ENCODE results near the gene VPS13D. TPM values are rescaled to one million over a fixed set of nuclear protein-coding genes. Genes with fewer than 3 reads are reported as not detected.
A peak's percentile ranks its signal among the peaks of the same experiment; 100 is the strongest.

VPS13D gene
- total RNA-seq, 4 donors from 2014 or later, result 33.2 to 115 (median 56.5) TPM

GRCh38 chr1:12458571-12458970 is 228.7 kb downstream of the VPS13D start:
- H3K27me3 ChIP-seq, result no peaks in the 10 kb centered on the region
- no peaks in the 10 kb centered on the region for H3K9me3 ChIP-seq
- H3K36me3 ChIP-seq, result no peaks in the 10 kb centered on the region
- no peak overlapping the region for H3K4me3 ChIP-seq
- TF ChIP-seq CTCF (IDR thresholded peaks at IDR 0.05), result no peak
- no peak for TF ChIP-seq POLR2A (IDR thresholded peaks at IDR 0.05)
- DNase-seq, result no peak
- peaks cover 9 to 13% of the 10 kb centered on the region in 2 donors for H3K4me1 ChIP-seq
- H3K27ac ChIP-seq, result peak overlapping the region; percentile 13 to 75
- intact Hi-C loops (cut with DNase I; ENCODE audit: low total_unique reads), result no loop called here

- DNase-seq, result no peak
- peaks cover 12 to 14% of the 10 kb centered on the region in 2 donors for H3K4me1 ChIP-seq
- H3K9me3 ChIP-seq, result no peaks in the 10 kb centered on the region
- H3K36me3 ChIP-seq, result no peaks in the 10 kb centered on the region
- peak overlapping the region in 1 of 2 donors; percentile 59 for H3K27ac ChIP-seq
- H3K4me3 ChIP-seq, result no peak overlapping the region
- TF ChIP-seq CTCF (IDR thresholded peaks at IDR 0.05) (no peak), POLR2A (IDR thresholded peaks at IDR 0.05) (no peak)
- H3K27me3 ChIP-seq, result no peaks in the 10 kb centered on the region
- intact Hi-C loops (cut with DNase I; ENCODE audit: low total_unique reads), result no loop called here
Observed at GRCh38 chr1:12460121-12460520, 230.3 kb downstream of the VPS13D start.

GRCh38 chr1:12460911-12461621 is 231.2 kb downstream of the VPS13D start:
- Histone ChIP-seq H3K4me1 (peaks cover 12 to 14% of the 10 kb centered on the region in 2 donors), H3K36me3 (no peaks in the 10 kb centered on the region), H3K27me3 (no peaks in the 10 kb centered on the region), H3K27ac (peak overlapping the region; percentile 51 to 59), H3K4me3 (no peak overlapping the region), H3K9me3 (no peaks in the 10 kb centered on the region)
- intact Hi-C loops (cut with DNase I; ENCODE audit: low total_unique reads), result no loop called here
- DNase-seq, result peak in 1 of 2 donors; percentile 52
- TF ChIP-seq POLR2A (IDR thresholded peaks at IDR 0.05), result no peak
- TF ChIP-seq CTCF (IDR thresholded peaks at IDR 0.05), result no peak

GRCh38 chr1:12461754-12462153 is 231.9 kb downstream of the VPS13D start:
- intact Hi-C loops (cut with DNase I; ENCODE audit: low total_unique reads), result no loop called here
- no peaks in the 10 kb centered on the region for H3K36me3 ChIP-seq
- TF ChIP-seq CTCF (IDR thresholded peaks at IDR 0.05) (no peak), POLR2A (IDR thresholded peaks at IDR 0.05) (no peak)
- no peaks in the 10 kb centered on the region for H3K27me3 ChIP-seq
- peaks cover 12 to 14% of the 10 kb centered on the region in 2 donors for H3K4me1 ChIP-seq
- peak overlapping the region; percentile 51 to 59 for H3K27ac ChIP-seq
- no peak overlapping the region for H3K4me3 ChIP-seq
- no peak for DNase-seq
- H3K9me3 ChIP-seq, result no peaks in the 10 kb centered on the region

GRCh38 chr1:12462586-12462985 is 232.8 kb downstream of the VPS13D start:
- intact Hi-C loops (cut with DNase I; ENCODE audit: low total_unique reads), result no loop called here
- no peaks in the 10 kb centered on the region for H3K27me3 ChIP-seq
- DNase-seq, result no peak
- H3K9me3 ChIP-seq, result no peaks in the 10 kb centered on the region
- peak overlapping the region in 1 of 2 donors; percentile 62 for H3K27ac ChIP-seq
- H3K4me1 ChIP-seq, result peaks cover 6 to 12% of the 10 kb centered on the region in 2 donors
- H3K36me3 ChIP-seq, result no peaks in the 10 kb centered on the region
- H3K4me3 ChIP-seq, result no peak overlapping the region
- no peak for TF ChIP-seq POLR2A (IDR thresholded peaks at IDR 0.05)
- TF ChIP-seq CTCF (IDR thresholded peaks at IDR 0.05), result no peak

Data from uterus (tissue), 4 donors.